Erythroblast (primary cell): ENCODE results near the gene IGSF8.

Experiments used
- GATA1 ChIP-seq: IDR thresholded peaks from 2 replicates; pipeline ENCODE4 v1.6.1; 2011; ENCODE audit warnings: low read depth, mild to moderate bottlenecking, control low read depth, low read length, moderate library complexity
- POLR2A ChIP-seq: IDR thresholded peaks from 2 replicates; pipeline ENCODE4 v1.6.1; 2011; ENCODE audit warnings: mild to moderate bottlenecking, low read length

DNA sequence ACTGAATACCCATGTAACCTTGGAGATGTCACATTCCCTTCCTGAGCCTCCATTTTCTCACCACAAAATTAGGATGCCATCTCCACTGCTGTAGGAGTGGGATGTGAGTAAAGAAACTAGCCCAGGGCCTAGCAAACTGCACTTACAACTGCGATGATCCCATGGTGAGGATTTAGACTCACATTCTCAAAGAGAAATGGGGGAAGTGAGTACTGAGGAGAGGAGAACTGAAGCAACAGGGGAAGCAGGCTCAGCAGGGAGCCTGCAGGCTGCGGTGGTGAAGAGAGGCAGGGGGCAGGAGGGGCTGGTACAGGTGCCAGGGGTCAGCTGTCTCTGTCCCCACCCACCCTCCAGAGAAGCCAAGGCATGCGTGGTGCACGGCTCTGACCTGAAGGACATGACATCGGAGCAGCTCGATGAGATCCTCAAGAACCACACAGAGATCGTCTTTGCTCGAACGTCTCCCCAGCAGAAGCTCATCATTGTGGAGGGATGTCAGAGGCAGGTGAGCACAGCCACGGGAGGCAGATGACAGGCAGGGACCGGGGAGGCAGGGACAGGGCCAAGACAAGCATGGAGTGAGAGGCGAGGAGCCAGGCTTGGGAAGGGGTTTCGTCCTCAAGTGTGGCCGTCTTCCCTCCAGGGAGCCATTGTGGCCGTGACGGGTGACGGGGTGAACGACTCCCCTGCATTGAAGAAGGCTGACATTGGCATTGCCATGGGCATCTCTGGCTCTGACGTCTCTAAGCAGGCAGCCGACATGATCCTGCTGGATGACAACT lies 36.6 kb upstream of the IGSF8 start:
- TF ChIP-seq POLR2A (no peak), GATA1 (no peak)
